H9 (cell line): ENCODE data around the gene TANK. TPM values are rescaled to one million over a fixed set of nuclear protein-coding genes. Genes with fewer than 3 reads are reported as not detected.

Source experiments
- DNase-seq: peaks from one replicate; pipeline ENCODE4 v3.0.0-alpha.2; 2017
- H2AFZ ChIP-seq: one replicate; pipeline ENCODE4 v1.6.1; 2013; ENCODE audit warnings: mild to moderate bottlenecking, low read length, control low read depth, moderate library complexity
- H2AK5ac ChIP-seq: 2 replicates; pipeline ENCODE4 v1.6.1; 2013; ENCODE audit warnings: low read length, control low read depth, mixed read lengths; ENCODE audit not compliant: insufficient read length
- H2BK120ac ChIP-seq: one replicate; pipeline ENCODE4 v1.6.1; 2013; ENCODE audit warnings: low read depth, mild to moderate bottlenecking, low read length, control low read depth, inconsistent platforms; ENCODE audit not compliant: poor library complexity, severe bottlenecking
- H2BK12ac ChIP-seq: 2 replicates; pipeline ENCODE4 v1.6.1; 2013; ENCODE audit warnings: low read length, control low read depth, mixed read lengths, low read depth; ENCODE audit not compliant: insufficient read length
- H2BK15ac ChIP-seq: 2 replicates; pipeline ENCODE4 v1.6.1; 2013; ENCODE audit warnings: low read depth, low read length, control low read depth
- H2BK20ac ChIP-seq: one replicate; pipeline ENCODE4 v1.6.1; 2013; ENCODE audit warnings: low read depth, mild to moderate bottlenecking, low read length, control low read depth, inconsistent platforms; ENCODE audit not compliant: poor library complexity, severe bottlenecking
- H2BK5ac ChIP-seq: 2 replicates; pipeline ENCODE4 v1.6.1; 2013; ENCODE audit warnings: low read length, control low read depth, mixed read lengths; ENCODE audit not compliant: insufficient read length
- H3K14ac ChIP-seq: 2 replicates; pipeline ENCODE4 v1.6.1; 2013; ENCODE audit warnings: low read length, control low read depth; ENCODE audit not compliant: insufficient read depth
- H3K18ac ChIP-seq: 2 replicates; pipeline ENCODE4 v1.6.1; 2013; ENCODE audit warnings: low read depth, mild to moderate bottlenecking, mixed read lengths, low read length, control low read depth; ENCODE audit not compliant: insufficient read length
- H3K23ac ChIP-seq: 2 replicates; pipeline ENCODE4 v1.6.1; 2013; ENCODE audit warnings: low read length, control low read depth, mixed read lengths, low read depth; ENCODE audit not compliant: insufficient read length
- H3K23me2 ChIP-seq: 2 replicates; pipeline ENCODE4 v1.6.1; 2013; ENCODE audit warnings: low read depth, mild to moderate bottlenecking, mixed read lengths, low read length, control low read depth; ENCODE audit not compliant: insufficient read length, poor library complexity, severe bottlenecking
- H3K27ac ChIP-seq: 2 replicates; pipeline ENCODE4 v1.5.1; 2013; ENCODE audit warnings: low read length, control low read depth, mixed read lengths, low read depth; ENCODE audit not compliant: insufficient read length
- H3K27me3 ChIP-seq: 2 replicates; pipeline ENCODE4 v1.6.1; 2013; ENCODE audit warnings: low read length, control low read depth, inconsistent platforms; ENCODE audit not compliant: insufficient read depth
- H3K4ac ChIP-seq: 2 replicates; pipeline ENCODE4 v1.6.1; 2013; ENCODE audit warnings: low read depth, mild to moderate bottlenecking, control low read depth, inconsistent platforms, low read length, moderate library complexity
- H3K4me1 ChIP-seq: 2 replicates; pipeline ENCODE4 v1.6.1; 2013; ENCODE audit warnings: low read length, control low read depth, inconsistent platforms; ENCODE audit not compliant: insufficient read depth
- H3K4me2 ChIP-seq: 2 replicates; pipeline ENCODE4 v1.6.1; 2013; ENCODE audit warnings: low read length, control low read depth, mixed read lengths; ENCODE audit not compliant: insufficient read length, insufficient read depth
- H3K56ac ChIP-seq: 2 replicates; pipeline ENCODE4 v1.6.1; 2013; ENCODE audit warnings: low read depth, mild to moderate bottlenecking, mixed read lengths, low read length, control low read depth; ENCODE audit not compliant: insufficient read length
- H3K79me1 ChIP-seq: 2 replicates; pipeline ENCODE4 v1.6.1; 2013; ENCODE audit warnings: low read depth, mild to moderate bottlenecking, moderate library complexity, low read length, control low read depth, inconsistent platforms; ENCODE audit not compliant: insufficient read depth, poor library complexity, severe bottlenecking
- H3K79me2 ChIP-seq: 2 replicates; pipeline ENCODE4 v1.6.1; 2013; ENCODE audit warnings: low read length, control low read depth, inconsistent platforms; ENCODE audit not compliant: insufficient read depth
- H3K9ac ChIP-seq: 2 replicates; pipeline ENCODE4 v1.6.1; 2013; ENCODE audit warnings: low read length, control low read depth, mixed read lengths; ENCODE audit not compliant: insufficient read length; ENCODE audit errors: extremely low read depth
- H3K9me3 ChIP-seq: one replicate; pipeline ENCODE4 v1.6.1; 2013; ENCODE audit warnings: low read depth, low read length, inconsistent platforms; ENCODE audit not compliant: control insufficient read depth
- H3T11ph ChIP-seq: one replicate; pipeline ENCODE4 v1.6.1; 2013; ENCODE audit warnings: mild to moderate bottlenecking, low read length, control low read depth, inconsistent platforms
- H4K20me1 ChIP-seq: one replicate; pipeline ENCODE4 v1.6.1; 2013; ENCODE audit not compliant: control insufficient read depth, insufficient read length, insufficient read depth
- H4K5ac ChIP-seq: 2 replicates; pipeline ENCODE4 v1.6.1; 2013; ENCODE audit warnings: low read depth, mild to moderate bottlenecking, mixed read lengths, low read length, control low read depth; ENCODE audit not compliant: insufficient read length
- H4K8ac ChIP-seq: replicated peaks from 2 replicates; pipeline ENCODE4 v1.6.1; 2013; ENCODE audit warnings: low read length, control low read depth, mixed read lengths, low read depth; ENCODE audit not compliant: insufficient read length
- H4K91ac ChIP-seq: 2 replicates; pipeline ENCODE4 v1.6.1; 2013; ENCODE audit warnings: low read depth, mild to moderate bottlenecking, moderate library complexity, mixed read lengths, low read length, control low read depth; ENCODE audit not compliant: insufficient read length
- H3K27ac Mint-ChIP-seq, 3 experiments: 2 replicates in 2 of 3; 3 replicates in 1 of 3; pipeline ENCODE4 v1.8.0; 2020 to 2021; ENCODE audit warnings: mixed read lengths in 3 of 3, mild to moderate bottlenecking in 1 of 3, moderate library complexity in 1 of 3
- H3K27me3 Mint-ChIP-seq: 2 replicates; pipeline ENCODE4 v1.8.0; 2021; ENCODE audit warnings: low read depth, mild to moderate bottlenecking, moderate library complexity, mixed read lengths
- H3K36me3 Mint-ChIP-seq, 3 experiments: 2 replicates in 2 of 3; 3 replicates in 1 of 3; pipeline ENCODE4 v1.8.0; 2020 to 2021; ENCODE audit warnings: low read depth in 3 of 3, mixed read lengths in 3 of 3; ENCODE audit not compliant: insufficient read depth in 1 of 3
- H3K4me1 Mint-ChIP-seq, 2 experiments: 2 replicates each; pipeline ENCODE4 v1.8.0; 2020; ENCODE audit warnings: mixed read lengths in 2 of 2
- H3K4me3 Mint-ChIP-seq, 2 experiments: 2 replicates in 1 of 2; 3 replicates in 1 of 2; pipeline ENCODE4 v1.8.0; 2020 to 2021; ENCODE audit warnings: mild to moderate bottlenecking in 2 of 2, mixed read lengths in 2 of 2, moderate library complexity in 1 of 2
- H3K9me3 Mint-ChIP-seq, 2 experiments: 2 replicates in 1 of 2; 3 replicates in 1 of 2; pipeline ENCODE4 v1.8.0; 2020; ENCODE audit warnings: mild to moderate bottlenecking in 2 of 2, mixed read lengths in 2 of 2, moderate library complexity in 1 of 2
- WGBS: extraction: QIAGEN DNeasy Blood & Tissue Kit; methylation state at CpG from one replicate; pipeline ENCODE4 v1.1.7; 2013; ENCODE audit warnings: missing lambda C conversion rate, low lambda C conversion rate, mixed read lengths; ENCODE audit not compliant: insufficient read length; ENCODE audit errors: extremely low coverage; 5-methylcytosine and 5-hydroxymethylcytosine counted together
- total RNA-seq: library from RNA; stranded (reverse); gene quantifications from 2 replicates; pipeline ENCODE4 v1.2.1, GENCODE V29; 2021
- TF ChIP-seq, protein P1 (sequence below): fragments of 200-600 bp; sonication (generic); conservative IDR thresholded peaks from 3 replicates; pipeline ENCODE4 v1.8.0; 2021; ENCODE audit warnings: antibody characterized with exemption, mild to moderate bottlenecking

Gene TANK
- total RNA-seq, 1 experiment from 2014 or later: 23.9 TPM

DNA sequence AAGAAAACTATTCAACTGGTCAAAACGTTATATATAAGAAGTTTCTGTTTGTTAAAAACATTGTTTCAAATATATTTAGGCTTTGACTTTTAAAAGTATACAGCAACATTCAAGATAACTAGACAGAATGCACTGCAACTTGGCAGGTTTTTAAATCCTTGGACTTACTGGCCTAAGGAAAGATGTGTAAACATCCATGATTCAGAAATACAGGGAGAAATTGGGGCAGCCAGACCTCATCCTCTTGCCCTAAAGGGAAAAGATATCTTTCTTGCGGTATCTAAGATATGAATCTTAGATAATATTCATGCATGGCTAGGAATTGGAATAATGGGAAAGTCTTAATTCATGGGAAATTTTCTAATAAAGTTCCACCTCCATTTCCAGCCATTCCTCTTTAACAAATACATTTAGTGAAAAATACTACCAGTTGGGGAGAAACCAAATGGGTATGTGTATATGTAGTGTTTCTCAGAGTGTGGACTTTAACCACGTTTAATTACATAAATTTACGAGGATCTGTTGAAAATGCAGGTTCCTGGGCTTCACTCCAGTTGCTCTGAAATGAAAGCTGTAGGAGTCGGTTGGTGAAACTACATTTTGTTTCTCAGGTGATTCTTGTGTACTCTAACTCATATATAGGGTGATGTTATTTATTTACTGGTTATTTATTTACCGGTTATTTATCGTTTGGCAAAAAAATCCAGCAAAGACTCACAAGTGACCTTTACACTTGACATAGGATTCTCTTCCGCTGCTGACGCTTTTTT, 587 bp upstream of the TANK start:
- no peak overlapping the region for H3K4me2 ChIP-seq
- peaks cover 7% of the 10 kb centered on the region for H3K23me2 ChIP-seq
- no peaks in the 10 kb centered on the region for H3K79me1 ChIP-seq
- no peak overlapping the region for H4K5ac ChIP-seq
- no peak overlapping the region for H2BK120ac ChIP-seq
- DNase-seq: no peak
- H3K18ac ChIP-seq: no peak overlapping the region
- no peak overlapping the region for H2BK15ac ChIP-seq
- H3K9me3 ChIP-seq: no peaks in the 10 kb centered on the region
- H3K56ac ChIP-seq: no peak overlapping the region
- H3K79me2 ChIP-seq: no peaks in the 10 kb centered on the region; the same call in 1 of the 2 replicates
- no peaks in the 10 kb centered on the region for H3K27me3 ChIP-seq
- H3K4me1 ChIP-seq: no peaks in the 10 kb centered on the region
- H3K27ac ChIP-seq: no peak overlapping the region
- H4K8ac ChIP-seq: no peak overlapping the region
- H2BK12ac ChIP-seq: no peak overlapping the region
- no CpG with 5 or more reads among the region's 9 CpGs for WGBS
- Mint-ChIP-seq H3K4me1 (peaks cover 9 to 17% of the 10 kb centered on the region in 2 experiments), H3K27me3 (no peaks in the 10 kb centered on the region; the same call in 1 of the 2 replicates), H3K36me3 (peaks cover 2 to 6% (median 5%) of the 10 kb centered on the region in 3 experiments; a peak in 6 of 7 replicates), H3K9me3 (no peaks in the 10 kb centered on the region), H3K27ac (no peak overlapping the region), H3K4me3 (peak overlapping the region; percentile 92 to 100)
- no peak overlapping the region for H3T11ph ChIP-seq
- no peak overlapping the region for H2AK5ac ChIP-seq
- H3K9ac ChIP-seq: no peak overlapping the region
- TF ChIP-seq, protein P1, sequence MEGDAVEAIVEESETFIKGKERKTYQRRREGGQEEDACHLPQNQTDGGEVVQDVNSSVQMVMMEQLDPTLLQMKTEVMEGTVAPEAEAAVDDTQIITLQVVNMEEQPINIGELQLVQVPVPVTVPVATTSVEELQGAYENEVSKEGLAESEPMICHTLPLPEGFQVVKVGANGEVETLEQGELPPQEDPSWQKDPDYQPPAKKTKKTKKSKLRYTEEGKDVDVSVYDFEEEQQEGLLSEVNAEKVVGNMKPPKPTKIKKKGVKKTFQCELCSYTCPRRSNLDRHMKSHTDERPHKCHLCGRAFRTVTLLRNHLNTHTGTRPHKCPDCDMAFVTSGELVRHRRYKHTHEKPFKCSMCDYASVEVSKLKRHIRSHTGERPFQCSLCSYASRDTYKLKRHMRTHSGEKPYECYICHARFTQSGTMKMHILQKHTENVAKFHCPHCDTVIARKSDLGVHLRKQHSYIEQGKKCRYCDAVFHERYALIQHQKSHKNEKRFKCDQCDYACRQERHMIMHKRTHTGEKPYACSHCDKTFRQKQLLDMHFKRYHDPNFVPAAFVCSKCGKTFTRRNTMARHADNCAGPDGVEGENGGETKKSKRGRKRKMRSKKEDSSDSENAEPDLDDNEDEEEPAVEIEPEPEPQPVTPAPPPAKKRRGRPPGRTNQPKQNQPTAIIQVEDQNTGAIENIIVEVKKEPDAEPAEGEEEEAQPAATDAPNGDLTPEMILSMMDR: no peak
- H2BK20ac ChIP-seq: no peak overlapping the region
- no peak overlapping the region for H3K14ac ChIP-seq
- no peak overlapping the region for H2BK5ac ChIP-seq
- H3K23ac ChIP-seq: no peak overlapping the region
- H4K20me1 ChIP-seq: no peaks in the 10 kb centered on the region
- H3K4ac ChIP-seq: no peak overlapping the region
- H2AFZ ChIP-seq: peak overlapping the region; percentile 33
- no peak overlapping the region for H4K91ac ChIP-seq
